Stimulated activated CD8-positive, alpha-beta memory T cell treated with anti-CD3 and anti-CD28 coated beads, Interleukin-15, amount 100 ng/mL, for 48 hours (primary cell): ENCODE measurements around the gene PCSK6.

Experiments
- DNase-seq, 2 donors: peaks; one replicate each; pipeline ENCODE4 v3.0.0-alpha.2; 2020; ENCODE audit warnings: low read depth in 2 of 2

Gene PCSK6

GRCh38 chr15:101489599-101490407 is at the start of gene PCSK6:
TSS of gene PCSK6 (minus strand) at chr15:101489707. CDS start at chr15:101489670, 37 bp downstream.
- DNase-seq, result no peak

DNA sequence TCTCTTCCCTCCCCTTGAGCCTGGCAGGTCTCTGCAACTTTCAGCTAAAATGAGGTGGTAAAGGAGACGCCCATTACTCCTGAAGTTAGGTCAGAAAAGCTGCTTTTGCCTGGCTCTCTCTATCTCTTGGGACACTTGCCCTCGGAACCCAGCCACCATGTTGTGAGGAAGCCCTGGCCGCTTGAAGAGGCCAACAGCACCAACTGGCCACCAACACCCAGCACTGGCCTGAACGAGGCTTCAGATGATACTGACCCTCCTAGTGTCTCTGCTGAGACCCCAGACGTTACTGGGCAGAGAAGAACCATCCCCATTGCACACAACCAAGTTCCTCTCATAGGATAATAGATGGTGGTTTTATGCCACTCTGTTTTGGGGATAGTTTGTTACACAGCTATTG is 49.5 kb upstream of the PCSK6 start:
- DNase-seq, result no peak

DNA sequence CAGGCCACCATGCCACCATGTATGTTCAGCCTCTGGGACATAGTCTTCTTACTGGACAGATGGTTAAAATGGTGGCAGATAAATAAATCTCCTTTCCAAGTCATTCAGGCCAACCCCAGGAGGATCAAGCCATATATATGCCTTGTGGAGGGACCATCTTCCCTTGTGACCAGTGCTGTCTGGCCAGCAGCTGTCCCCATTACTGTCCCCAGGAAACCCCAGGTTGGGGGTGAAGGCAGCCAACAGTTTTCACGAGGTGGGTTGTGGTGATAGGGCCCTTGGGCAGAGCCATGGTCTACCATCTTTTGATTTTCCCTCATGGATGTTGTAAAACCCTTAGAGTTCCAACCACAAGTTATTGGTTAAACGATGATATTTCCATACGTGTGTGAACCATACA is 48.7 kb upstream of the PCSK6 start:
- DNase-seq, result no peak

- DNase-seq, result no peak
Observed at GRCh38 chr15:101537483-101538080, 48.1 kb upstream of the PCSK6 start.

- DNase-seq, result no peak
Observed at GRCh38 chr15:101536875-101537405, 47.4 kb upstream of the PCSK6 start.

DNA sequence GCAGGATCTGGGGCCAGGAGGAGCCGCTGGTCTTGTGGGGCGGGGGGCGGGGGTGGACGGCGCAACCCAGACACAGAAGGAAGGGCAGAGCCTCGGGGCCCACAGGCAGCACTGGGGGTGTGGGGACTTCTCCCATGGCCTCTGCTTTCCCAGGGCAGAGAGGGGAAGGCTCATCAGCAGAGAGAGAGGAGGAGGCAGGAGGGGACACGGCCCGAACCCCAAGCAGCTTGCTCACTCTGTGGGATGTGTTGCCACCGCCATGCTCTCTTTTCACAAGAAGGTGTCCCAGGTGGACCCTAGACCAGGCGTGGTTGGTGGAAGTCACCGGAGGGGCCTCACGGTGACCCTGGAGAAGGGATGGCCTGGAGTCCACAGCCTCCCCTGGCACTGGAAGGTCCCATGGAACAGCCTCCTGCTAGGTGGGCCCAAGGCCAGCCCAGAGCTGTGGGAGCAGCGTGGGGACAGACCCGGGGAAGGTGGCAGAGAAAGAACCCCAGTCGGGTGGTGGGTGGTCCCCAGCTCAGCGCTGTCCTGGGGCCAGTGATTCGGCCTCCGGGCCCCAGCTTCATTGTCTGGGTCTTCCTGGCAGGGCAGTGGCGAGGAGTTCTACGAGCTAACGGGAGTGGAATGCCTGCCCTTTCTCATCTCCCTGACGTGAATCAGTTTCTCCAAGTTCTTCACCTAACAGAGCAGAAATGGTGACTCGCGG is 46.8 kb upstream of the PCSK6 start:
- DNase-seq, result no peak

- DNase-seq, result no peak
Observed at GRCh38 chr15:101535170-101535902, 45.8 kb upstream of the PCSK6 start.

- DNase-seq, result no peak
Observed at GRCh38 chr15:101534376-101534970, 45.0 kb upstream of the PCSK6 start.

GRCh38 chr15:101533371-101534140 is 44.0 kb upstream of the PCSK6 start:
- DNase-seq, result no peak

DNA sequence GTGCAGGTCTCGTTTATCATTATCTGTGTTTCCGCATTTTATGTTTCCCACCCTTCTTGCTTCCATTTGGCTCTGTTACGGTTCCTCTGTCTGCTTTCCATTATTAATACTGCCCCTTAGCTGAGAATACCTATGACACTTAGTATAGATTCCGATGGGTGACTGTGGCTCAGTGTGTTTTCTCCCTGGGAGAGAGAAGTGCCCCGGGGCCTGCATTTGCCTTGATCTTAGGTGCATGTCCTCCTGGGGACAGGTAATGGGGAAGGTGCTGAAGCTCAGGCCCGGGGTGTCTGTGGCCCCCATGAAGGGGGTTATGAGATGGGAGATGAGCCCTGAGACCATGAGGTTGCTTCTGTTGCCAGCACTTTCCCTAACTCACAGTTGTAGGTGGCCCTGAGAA is 43.4 kb upstream of the PCSK6 start:
- no peak for DNase-seq

GRCh38 chr15:101531170-101531569 is 41.7 kb upstream of the PCSK6 start:
- no peak for DNase-seq

GRCh38 chr15:101530224-101530958 is 40.9 kb upstream of the PCSK6 start:
- DNase-seq, result no peak

GRCh38 chr15:101528917-101529299 is 39.4 kb upstream of the PCSK6 start:
- no peak for DNase-seq

DNA sequence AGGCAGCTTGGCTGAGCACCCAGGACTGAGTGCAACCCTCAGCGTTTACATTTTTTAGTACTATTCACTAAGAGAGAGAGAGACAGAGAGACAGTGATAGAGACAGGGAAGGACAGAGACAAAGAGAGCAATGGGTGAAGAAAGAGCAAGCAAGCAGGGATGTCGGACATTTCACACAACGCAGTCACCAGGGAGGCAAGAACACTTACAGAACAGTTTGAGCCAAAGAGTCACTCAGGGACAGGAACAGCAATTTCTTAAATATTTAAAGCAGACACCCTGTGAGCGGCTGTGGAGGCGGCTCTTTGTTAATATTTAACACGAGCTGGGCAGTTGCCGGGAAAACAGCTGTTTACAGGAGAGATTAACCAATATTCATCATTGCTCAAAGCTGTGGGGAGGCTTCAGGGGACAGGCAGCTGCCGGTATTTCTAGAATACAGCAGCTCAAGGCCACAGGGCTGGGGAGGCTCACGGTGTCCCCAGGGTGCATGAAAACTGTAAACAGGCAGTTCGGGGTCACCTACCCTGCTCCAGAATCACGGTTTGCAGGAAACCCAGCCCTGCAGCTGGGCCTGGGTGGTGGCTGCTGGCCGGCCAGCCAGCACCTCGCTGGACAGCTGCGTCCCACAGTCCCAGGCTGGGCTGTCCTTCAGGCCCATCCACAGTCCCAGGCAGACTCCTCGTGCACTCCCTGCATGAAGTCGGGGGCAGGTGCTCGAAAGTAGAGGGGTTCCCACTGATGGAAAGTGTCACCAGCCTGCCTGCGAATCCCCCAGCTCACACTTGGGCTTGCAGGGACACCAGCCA is 38.8 kb upstream of the PCSK6 start:
- DNase-seq, result no peak

GRCh38 chr15:101526890-101527289 is 37.4 kb upstream of the PCSK6 start:
- no peak for DNase-seq

DNA sequence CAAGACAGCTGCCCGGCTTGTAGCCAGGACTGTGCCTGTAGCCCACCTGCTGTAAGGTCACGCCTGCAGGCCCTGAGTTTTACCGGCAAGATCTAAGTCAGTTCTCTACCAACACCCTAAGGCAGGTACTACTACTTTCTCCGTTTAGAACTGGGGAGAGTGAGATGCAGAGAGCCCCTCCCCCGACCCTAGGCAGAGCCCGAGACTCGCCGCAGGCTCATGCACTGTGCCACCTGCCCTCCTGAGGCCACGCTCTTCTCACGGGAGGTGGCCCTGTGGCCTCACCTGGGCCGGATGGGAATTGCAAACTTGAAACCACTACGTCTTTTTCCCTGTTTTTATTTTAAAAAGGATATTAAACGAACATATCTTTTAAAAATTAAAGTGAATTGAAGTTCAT is 36.9 kb upstream of the PCSK6 start:
- DNase-seq, result no peak

- DNase-seq, result no peak
Observed at GRCh38 chr15:101526021-101526420, 36.5 kb upstream of the PCSK6 start.

DNA sequence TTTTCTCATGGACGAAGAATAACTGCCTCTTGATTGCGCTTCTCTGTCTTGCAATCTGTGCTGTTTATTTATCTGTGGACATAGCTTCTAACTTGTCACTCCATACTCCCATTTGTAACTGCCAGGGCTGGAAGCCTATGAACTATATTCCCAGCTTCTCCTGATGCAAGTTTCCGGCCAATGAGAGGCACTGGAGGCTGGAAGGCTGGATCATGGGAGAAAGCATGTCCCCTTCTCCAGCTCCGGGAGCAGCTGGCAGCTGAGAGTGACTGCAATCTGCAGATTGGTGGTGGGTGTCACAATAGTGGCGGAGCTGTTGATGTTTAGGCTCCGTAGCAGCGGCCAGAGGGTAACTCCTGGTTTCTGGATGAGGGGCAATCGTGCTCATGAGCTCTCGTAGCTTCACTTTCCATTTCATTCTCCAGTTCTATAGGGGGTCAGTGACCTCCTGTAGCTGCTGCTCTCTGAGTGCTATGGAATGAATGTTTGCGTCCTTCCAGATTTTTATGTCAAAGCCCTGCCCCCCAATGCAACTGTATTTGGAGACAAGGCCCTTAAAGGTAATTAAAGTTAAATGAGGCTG is 35.7 kb upstream of the PCSK6 start:
- DNase-seq, result no peak

- no peak for DNase-seq
Observed at GRCh38 chr15:101523560-101523940, 34.0 kb upstream of the PCSK6 start.
